HG03342 (cell line): ENCODE measurements around the gene ZNF474.
A peak's percentile ranks its signal among the peaks of the same experiment; 100 is the strongest.

Experiments used
- ATAC-seq: cut with Tn5 transposase; IDR thresholded peaks from one replicate; pipeline ENCODE4 v1.9.1; 2021; ENCODE audit warnings: mild to moderate bottlenecking, moderate library complexity; ENCODE audit not compliant: unreplicated experiment

The ZNF474 gene

DNA sequence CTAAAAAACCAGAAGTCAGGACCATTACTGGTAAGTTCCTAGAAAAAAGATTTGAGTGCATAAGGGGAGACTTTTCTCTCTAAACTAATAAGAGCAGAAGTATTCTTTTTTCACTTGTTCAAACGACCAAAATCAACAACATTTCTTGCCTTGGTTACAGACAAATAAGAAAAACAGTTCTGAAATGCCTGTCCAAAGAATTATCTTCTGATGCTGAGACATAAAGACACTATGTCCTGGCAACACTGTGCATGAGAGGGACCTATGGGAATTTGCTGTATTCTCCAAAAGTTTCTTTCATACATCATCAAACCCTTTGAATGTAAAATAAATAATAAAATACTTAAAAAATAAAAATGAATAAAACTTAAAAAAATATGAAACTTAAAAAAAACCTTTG lies 50.4 kb downstream of the ZNF474 start:
- no peak for ATAC-seq

DNA sequence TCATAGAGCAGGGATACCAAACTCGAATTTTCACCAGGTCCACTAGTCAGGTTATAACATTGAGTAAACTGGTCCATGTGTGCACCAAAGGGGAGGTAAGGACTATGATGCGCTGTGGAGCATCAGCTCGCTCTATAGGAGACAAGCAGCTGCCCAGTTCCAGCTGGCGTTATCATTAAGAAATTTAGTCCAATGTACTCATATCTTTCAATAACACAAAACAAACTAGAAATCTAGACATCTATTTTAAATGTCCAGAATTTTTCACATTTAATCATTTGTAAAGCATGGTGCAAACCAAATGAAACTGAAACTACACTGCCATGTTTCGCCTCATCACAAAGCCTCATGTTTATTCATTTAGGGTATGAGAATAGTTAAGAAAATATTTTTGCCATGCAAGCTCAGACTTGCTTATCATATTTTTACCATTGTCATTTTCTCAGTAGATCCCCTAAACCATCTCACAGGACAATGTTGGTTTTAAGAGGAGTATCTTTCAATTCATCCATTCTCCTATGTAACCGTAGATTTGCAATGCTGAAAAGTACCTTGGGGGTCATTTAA lies 50.9 kb downstream of the ZNF474 start:
- no peak for ATAC-seq

DNA sequence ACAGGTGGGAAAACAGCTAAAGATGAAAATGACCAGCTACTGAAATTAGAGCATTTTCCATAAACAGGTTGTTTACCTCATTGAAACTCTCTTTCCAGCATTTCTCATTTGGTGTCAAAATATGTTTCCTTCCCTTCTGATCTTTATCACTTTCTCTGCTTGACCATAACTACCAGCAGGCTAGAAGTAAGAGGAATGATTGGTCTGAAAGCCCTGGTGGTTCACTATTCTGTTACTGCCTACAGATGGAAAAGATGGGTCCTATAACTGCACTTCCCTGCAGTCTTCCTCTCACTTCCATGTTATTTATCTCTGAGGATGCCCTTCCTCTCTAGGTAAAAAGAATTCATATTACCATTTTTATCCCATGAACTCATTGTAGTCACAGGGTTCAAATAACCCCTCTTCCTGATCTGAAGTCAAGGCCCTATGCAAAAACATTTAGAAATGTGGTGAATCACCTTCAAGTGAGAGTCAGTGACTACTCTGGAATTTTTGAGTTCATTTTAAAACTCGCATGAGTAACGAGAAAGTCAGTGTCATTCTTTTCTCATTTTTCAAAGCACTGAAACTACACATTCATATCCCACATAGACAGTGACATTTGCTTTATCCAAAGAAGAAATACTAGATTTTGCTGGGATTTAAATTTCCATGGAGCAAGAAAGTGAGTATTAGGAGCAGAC lies 51.7 kb downstream of the ZNF474 start:
- no peak for ATAC-seq

DNA sequence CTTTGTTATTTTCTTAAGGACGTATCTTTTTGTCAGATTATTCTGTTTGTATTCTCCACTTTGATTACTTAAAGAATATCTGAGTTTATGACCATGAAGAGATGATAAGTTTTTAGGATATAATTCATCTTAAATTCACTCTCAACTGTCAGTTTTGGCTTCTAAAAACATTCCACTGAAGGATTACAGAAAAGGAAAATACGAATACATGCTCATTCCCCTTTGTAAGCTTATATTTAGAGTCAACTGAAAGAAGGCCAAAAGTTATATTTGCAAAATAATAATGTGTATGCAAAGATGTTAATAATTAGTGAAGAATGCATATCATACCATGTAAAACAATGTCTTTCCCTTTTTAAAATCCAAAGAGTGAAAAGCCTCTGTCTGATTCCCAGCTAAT lies 52.5 kb downstream of the ZNF474 start:
- ATAC-seq: no peak

DNA sequence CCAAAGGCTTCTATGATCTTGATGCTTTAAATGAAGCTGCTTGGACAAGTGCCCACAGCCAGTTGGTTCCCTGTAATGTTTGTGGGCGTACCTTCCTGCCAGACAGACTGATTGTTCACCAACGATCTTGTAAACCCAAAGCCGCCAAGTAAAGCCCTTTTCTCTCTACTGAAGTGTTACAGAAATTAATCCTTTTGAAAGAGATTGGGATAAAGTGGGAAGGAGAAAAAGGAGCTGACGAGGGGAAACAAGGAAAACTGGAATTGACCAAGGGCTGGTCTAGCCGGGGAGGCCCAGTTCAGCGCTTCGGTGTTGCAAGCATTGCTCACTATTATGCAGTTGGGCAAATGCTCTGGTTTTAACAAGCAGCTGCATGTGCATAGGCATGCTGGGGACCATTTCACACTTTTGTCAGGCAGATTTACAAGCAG lies 53.2 kb downstream of the ZNF474 start:
- no peak for ATAC-seq

DNA sequence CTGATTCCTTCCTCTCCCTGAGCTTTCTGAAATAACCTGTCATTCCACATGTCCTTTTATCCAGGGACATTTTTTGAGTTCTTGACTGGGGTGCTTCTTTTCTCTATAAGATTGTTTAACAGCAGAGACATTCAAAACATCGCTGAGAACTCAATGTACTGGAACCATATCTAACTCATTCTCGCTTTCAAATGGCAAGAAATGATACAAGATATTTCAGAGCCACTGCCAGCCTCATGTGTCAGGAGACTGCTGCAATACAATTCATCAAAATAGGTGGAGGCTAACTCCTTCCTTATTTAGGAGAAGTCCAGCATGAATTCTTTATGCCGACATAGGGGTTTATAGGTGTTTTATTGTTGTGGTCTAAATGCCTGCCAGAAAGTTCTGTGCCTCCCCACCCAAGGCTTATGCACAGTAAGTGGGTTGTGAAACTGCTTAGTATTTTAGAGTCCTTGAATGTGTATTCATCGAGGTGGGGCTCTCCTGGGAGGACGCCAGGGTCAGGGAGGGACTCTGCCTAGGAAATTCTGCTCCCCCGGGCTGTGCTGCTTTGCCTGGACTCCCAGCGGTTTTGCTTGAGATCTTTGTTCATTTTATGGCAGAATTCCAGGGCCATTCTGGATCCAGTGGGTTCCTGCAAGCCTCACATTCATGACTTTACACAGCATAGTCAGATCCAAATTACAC lies 53.9 kb downstream of the ZNF474 start:
- no peak for ATAC-seq

DNA sequence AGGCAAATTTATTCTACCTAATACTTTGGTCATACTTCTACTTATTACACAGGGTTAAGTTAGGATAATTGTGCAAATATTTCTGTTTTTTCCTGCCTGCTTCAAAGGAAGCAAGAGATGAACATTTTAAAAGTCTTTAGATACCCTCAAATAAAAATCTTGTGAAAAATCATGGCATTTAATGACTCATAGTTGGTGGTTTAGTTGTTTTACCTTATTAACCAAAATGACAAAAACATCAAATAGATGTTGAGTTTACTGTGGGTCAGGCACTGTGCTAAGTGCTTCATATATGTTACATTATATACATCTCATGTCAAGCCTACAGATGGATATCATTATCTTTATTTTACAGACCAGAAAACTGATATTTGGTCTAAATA lies 54.4 kb downstream of the ZNF474 start:
- no peak for ATAC-seq

DNA sequence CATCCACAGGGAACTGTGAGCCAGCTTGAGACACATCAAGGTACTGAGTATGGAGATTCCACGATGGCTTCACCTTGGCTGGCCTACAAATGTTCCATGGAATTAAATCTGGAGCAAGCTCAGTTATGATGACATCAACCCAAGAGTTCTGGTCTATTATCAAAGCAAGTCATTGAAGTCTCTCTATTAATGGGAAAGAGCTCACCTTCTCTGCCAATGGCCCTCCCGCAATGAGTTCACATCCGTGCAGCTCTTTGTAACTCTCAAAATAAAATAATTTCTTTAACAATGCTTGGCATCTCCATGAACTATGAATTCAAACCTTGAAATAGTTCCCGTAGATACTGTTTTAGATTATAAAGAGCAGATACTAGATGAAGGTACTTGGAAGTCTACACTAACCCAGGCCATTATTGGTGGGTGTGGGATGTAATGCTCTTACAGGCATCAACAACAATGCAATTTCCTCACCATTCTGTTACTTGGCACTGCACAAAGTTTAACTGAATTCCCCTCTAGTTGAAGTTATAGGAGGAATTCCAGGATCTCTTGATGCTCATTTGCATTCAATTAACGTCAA lies 55.4 kb downstream of the ZNF474 start:
- ATAC-seq: no peak

DNA sequence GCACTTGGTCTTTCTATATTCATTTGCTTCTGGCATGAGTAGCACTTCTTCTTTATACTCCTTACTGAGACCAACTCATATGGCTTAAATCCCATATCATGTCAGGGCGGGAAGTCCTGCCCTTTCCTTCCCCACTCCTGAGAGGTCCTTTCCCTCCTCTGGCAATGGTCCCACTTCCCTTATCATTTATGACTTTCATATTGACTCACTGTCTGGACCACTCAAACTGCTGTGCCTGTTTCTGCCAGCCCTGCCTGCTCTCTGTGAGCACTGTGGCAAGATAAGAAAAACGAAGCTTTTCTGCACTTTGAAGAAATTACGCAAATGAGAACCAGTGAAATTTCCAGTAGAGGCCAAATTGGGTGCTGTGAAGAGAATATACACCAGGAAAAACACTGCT lies 58.1 kb downstream of the ZNF474 start:
- ATAC-seq: no peak

DNA sequence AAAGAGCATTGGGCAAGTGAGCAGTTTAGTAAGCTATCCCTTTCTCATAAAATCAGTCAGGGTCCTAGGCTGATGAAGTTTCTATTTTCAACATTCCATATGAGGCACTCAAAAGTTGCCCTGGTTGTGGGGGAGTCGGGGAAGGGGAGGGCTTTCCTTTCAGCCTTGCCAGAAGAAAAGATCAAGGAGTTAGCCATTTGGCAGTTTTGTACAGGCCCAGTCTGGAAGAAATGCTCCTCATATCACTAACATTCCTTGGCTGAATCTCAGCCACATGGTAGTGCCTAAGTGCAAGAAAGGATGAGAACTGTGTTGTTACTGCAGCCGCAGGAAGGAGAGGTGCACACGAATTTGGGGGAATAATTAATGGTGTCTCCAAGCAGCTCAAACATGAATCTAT lies 60.8 kb downstream of the ZNF474 start:
- ATAC-seq: no peak

DNA sequence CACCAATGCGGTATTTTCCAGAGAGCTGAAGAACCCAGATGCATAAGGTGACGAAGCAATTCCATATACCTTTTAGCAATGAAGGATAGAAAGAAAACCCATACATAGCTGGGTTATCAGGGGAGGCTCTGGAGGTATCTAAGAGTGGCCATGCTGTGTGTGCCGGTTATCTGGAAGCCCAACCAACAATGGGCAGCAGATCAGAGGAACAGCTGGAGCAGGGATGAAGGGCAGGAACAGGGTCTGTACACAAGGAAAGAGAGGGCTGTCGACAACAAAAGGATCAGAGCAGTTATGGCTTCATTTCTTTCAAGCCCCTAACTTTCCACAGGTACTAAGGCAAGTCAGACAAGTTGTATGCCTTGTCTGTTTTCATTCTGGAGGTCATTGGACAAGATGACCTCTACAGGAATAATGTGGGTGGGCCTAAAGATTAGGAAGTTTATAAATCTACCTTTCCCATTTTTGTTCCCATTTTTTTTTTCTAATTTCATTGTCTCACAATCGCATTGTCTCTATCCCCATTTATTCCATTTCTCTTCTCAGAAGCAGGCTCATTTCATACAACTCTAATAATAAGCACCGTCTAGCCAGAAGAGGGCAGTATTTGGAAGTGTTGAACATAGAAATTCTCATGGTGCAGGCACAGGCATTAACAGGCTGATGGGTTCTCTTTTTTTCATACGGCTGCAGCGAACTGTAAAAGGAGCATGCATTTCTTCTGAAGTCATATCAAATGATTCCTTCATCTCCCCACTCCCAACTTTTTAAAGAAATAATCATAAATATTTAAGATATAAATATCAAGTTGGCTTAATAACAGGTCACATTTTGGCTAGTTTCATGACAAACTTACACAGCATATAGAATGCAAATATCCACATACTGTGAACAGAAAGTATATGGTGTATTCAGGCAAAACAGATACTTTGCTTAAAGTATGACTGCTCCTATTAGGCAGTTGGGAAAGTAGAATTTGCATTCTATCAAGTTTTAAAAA lies 63.5 kb downstream of the ZNF474 start:
- ATAC-seq: peak; percentile 76

DNA sequence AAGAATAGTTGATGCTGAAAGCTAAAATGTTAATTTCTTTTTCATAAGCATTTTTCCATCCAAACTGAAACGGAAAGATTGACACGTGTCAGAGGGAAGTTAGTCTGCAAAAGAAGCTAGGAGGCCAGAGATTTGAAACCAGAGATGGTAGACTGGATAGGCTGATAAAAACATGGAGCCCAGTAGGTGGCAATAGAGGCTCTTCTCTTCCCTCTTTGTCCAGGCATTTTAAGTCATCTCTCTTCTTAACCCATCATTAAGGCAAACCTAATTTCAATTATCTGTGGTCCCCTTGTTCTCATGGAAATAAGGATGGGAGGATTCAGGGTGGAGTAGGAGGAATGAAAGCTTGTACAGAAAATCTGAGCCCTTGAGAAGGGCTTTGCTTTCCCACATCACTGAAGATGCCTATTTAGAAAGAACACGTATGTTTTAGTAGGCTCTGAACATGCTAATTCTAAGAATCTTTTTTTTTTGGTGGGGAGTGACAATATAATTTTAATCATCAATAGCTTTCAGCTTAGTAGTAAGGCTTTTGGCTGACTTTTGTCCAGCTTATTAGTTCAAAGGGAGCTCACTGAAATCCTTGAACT lies 66.6 kb downstream of the ZNF474 start:
- ATAC-seq: no peak

DNA sequence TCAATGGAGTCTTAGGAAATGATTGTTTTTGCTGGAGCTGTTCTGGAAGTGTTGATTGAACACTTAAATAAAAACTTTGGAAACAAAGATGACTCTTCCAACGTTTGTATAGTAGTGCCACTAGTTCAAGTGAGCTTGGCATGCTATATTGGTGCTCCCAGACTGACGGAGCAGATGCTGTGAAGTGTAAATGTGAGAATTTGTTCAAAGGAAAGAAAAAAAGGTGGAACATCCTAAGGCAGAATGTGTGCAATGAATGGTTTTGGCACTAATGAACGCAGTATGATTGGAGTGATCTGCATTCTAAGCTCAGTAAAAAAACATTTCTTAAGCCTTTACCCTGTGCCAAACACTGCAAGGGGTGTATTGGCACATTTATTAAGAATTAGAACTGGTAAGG lies 69.8 kb downstream of the ZNF474 start:
- no peak for ATAC-seq

DNA sequence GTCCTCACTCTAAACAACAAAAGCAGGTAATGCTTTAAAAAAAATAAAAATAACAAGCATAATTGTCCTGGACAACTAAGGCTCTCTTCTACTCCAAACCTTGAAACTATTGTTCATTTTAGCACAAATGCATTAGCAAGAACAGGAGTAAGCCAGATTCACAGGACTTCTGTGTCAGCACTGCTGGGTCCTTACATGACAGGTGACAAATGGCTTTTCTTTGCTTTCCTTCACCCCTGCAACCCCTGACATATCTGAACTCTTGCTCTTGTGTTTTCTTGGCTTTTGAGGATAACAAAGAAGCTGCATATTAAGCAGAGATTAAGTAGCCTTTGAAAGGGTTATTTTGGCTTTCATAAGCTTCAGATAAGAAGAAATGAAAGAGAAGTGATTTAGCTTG lies 71.1 kb downstream of the ZNF474 start:
- ATAC-seq: no peak

DNA sequence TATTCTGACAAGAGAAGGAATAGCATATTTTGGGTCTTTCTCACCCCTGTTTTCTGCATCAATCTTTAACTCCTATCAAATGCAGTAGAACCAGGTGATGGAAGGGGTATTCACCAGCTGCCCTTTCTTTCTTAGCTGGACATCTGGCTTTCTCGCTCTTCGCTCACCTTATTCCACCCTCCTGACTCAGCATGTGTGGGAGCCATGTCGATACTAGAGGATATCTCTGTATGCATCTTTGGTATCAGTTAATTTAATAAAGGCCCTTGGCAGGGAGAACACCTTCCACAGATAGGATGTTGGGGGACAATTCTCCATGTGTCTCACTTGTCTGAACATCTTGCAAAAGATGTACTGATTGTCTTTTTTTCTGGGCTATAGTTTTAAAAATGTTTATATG lies 71.5 kb downstream of the ZNF474 start:
- no peak for ATAC-seq

DNA sequence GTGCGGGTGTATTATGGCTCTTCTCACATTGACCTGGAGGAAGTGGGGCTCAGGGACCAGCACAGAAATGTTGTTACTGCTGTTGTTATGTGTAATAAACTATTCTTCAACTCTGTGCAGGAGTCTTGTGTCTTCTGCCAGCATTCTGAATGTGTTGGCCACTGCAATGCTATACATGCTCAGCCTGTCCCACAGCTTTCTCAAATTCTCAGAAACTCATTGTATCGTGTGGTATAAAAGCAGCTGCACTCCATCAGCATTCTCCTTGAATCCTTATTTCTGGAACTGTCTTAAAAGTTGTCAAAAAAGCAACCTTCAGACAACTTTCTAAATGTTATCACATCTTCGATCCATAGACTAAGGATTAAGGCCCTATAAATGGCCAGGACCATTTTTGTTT lies 72.0 kb downstream of the ZNF474 start:
- no peak for ATAC-seq

DNA sequence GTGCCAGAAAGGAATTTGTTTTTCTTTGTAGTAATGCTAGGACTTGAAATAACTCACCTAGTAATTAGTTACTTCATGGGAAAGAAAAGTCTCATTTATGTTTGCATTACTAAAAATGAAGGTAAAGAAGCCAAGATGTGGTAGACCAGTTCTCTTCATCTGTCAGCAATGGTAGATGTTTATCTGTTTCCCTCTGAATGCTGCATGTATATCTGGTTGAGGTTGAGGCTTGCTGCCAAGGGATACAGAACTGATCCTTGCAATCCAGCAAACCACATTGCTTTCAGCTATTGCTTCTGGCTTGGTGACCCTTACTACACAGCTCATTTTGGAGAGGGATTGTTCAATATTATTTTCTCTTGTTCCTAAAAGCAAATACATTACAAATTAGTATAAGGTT lies 73.6 kb downstream of the ZNF474 start:
- ATAC-seq: no peak
